Transverse colon (tissue), 4 donors: Measurements from ENCODE around the gene ZNRD2.

ENCODE experiments used
- EP300 ChIP-seq: sonication (generic); formaldehyde crosslinking; IDR thresholded peaks from one replicate; pipeline ENCODE4 v1.6.1; 2017; ENCODE audit warnings: antibody characterized with exemption, low read depth
- POLR2A ChIP-seq: fragments of 450-650 bp; IDR thresholded peaks from one replicate; pipeline ENCODE4 v1.6.1; 2016; ENCODE audit warnings: antibody characterized with exemption, mild to moderate bottlenecking, moderate library complexity
- POLR2AphosphoS5 ChIP-seq, 3 donors: sonication (generic); formaldehyde crosslinking; IDR thresholded peaks; one replicate each; pipeline ENCODE4 v1.6.1; 2016; ENCODE audit warnings: antibody characterized with exemption in 3 of 3
- TF ChIP-seq, protein P1 (sequence below), 5 experiments: fragments of 200-600 bp in 3 of 5; fragments of 450-650 bp in 2 of 5; sonication (generic) in 3 of 5; IDR thresholded peaks; 1 replicate in 2 of 5; 2 replicates in 3 of 5; pipeline ENCODE4 v1.5.1; 2016 to 2017; ENCODE audit warnings: antibody characterized with exemption in 5 of 5, inconsistent platforms in 3 of 5, mild to moderate bottlenecking in 2 of 5, moderate library complexity in 1 of 5

DNA sequence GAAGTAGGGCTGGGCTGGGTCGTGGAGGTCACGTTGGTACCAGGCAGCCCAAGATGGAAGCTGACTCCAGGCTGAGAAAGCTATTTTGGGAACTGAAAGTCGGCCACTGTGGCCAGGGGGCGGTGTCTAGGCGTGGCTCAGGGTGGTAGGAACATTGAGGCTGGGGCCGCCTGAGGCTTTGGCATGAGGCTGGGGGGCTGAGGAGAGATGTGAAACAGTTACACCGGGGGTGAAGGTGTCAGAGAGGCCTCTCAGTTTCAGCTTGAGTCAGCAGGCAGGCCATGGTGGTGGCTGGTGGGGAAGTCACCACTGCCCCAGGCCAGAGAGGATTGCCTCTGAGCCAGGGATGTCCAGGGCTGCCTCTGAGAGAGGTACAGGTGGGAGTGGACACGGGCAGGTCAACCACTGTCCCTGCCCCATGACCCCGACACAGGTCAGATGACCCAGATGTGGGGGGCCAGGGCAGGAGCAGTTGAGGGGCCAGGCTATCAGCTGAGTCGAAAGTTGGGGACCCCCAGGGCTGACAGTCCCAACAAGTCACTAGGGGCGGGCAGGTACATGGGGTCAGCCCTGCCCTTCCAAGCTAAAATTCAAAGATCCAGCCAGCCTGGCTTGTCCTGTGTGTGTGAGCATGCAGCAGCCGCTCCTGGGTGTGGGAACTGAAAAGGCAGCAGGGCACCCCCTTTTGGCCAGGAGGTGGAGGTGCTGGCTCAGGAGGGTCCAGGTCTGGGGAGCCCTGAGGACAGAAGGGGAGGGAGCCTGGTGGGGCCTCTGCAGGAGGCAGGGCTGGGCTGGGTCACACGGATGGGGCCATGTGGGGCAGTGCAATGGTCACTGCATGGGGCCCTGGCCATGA lies 18.1 kb downstream of the ZNRD2 start:
- TF ChIP-seq EP300 (no peak), POLR2A (no peak), POLR2AphosphoS5 (IDR thresholded peaks at IDR 0.05) (peak in 1 of 3 donors; percentile 9)
- TF ChIP-seq, protein P1, sequence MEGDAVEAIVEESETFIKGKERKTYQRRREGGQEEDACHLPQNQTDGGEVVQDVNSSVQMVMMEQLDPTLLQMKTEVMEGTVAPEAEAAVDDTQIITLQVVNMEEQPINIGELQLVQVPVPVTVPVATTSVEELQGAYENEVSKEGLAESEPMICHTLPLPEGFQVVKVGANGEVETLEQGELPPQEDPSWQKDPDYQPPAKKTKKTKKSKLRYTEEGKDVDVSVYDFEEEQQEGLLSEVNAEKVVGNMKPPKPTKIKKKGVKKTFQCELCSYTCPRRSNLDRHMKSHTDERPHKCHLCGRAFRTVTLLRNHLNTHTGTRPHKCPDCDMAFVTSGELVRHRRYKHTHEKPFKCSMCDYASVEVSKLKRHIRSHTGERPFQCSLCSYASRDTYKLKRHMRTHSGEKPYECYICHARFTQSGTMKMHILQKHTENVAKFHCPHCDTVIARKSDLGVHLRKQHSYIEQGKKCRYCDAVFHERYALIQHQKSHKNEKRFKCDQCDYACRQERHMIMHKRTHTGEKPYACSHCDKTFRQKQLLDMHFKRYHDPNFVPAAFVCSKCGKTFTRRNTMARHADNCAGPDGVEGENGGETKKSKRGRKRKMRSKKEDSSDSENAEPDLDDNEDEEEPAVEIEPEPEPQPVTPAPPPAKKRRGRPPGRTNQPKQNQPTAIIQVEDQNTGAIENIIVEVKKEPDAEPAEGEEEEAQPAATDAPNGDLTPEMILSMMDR (IDR thresholded peaks at IDR 0.05) = peak; percentile 49 to 73 (median 62)
